GM08714 (cell line): ENCODE results near the gene MDP1.
"Not testable (repeated sequence)": the region's sequence is repeated elsewhere in the genome, so short reads cannot be mapped to it uniquely, and the experiment has no call there.

Experiments
- H3K4me3 ChIP-seq: fragments of 200-500 bp; sonication (Bioruptor generic); 2 replicates; pipeline ENCODE4 v1.5.1; 2014; ENCODE audit warnings: mild to moderate bottlenecking, low read length, inconsistent platforms
- ZNF274 ChIP-seq: IDR thresholded peaks from 2 replicates; pipeline ENCODE4 v1.6.1; 2012; ENCODE audit warnings: mild to moderate bottlenecking, low read depth, low read length

Gene MDP1

DNA sequence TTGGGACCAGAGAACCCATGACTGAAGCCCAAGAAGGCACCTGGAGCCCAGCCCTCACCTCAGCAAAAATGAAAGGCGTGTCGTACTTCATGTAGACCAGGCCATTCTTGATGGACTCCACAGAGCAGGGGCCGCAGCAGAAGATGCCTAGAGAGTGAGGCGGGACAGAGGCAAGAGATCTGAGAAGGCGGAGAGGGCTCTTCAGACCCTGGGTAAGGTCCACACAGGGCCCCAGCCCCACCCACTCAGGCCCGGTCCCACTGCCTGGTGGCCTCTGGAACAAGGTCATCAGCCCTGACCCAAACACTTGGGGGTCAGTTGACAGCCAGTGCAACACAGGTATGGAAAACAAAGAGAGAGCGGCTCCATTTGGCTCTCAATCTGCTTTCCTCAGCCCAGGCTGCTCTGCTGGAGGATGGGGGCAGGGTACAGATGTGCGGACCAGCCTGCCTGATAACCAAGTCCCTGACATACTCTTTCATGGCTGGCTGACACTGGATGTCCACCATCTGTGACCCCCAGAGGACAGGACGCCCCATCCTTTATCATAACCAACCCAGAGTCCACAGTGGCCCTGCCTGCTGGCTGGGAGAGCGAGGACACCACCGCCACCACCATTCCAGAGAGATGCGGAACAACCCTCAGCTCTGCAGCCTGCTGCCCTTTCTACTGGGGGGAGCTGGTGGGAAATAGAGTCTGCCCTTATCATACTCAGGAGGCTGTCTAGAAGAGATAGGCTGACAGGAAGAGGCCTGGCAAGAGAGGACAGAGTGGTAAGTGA lies 40.3 kb upstream of the MDP1 start:
- no peak overlapping the region for H3K4me3 ChIP-seq
- no peak for TF ChIP-seq ZNF274

- no peak for TF ChIP-seq ZNF274
- no peak overlapping the region for H3K4me3 ChIP-seq
These were observed 39.6 kb upstream of the MDP1 start for GRCh38 chr14:24255438-24255837.

- H3K4me3 ChIP-seq: no peak overlapping the region
- no peak for TF ChIP-seq ZNF274
These were observed 38.9 kb upstream of the MDP1 start for GRCh38 chr14:24254630-24255392.

DNA sequence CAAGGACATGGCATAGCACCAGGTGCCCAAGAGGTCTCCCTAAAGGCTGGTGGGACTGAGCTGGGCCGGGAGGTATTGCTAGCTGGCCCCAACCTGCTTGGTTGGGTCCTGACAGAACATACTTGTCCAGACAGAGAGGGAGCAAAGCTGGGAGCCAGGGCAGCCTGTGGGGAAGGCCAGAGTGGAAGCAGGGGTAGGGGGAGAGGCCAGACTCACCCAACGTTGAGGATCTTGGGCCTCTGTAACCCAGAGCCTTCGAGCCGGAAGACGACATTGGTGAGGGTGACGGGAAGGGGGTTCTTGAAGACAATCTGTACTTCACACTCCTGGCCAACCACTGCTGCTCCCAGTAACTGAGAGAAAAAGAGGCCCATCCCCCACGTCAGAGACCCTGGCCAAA lies 38.1 kb upstream of the MDP1 start:
- no peak overlapping the region for H3K4me3 ChIP-seq
- TF ChIP-seq ZNF274: no peak

GRCh38 chr14:24252289-24253124 lies 36.6 kb upstream of the MDP1 start:
- no peak overlapping the region for H3K4me3 ChIP-seq
- TF ChIP-seq ZNF274: no peak

DNA sequence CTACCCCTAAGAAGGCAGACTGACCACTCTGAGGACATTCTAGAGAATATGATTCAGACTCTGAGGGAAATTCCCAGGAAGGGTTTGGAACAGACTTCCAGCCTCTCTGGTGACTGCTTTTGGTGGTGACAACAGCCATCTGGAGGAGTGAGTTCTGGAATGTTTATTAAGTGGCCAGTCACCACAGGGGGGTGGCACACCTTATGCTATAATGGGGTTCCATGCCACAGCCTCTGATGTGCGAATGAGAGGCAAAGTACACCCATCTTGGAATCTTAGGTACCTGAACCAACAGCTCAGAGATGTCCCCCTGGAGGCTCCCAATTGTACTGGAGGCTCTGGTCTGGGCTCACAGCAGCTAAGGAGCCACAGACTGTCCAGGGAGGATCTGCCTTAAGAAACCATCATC lies 36.0 kb upstream of the MDP1 start:
- no peak for TF ChIP-seq ZNF274
- H3K4me3 ChIP-seq: no peak overlapping the region

DNA sequence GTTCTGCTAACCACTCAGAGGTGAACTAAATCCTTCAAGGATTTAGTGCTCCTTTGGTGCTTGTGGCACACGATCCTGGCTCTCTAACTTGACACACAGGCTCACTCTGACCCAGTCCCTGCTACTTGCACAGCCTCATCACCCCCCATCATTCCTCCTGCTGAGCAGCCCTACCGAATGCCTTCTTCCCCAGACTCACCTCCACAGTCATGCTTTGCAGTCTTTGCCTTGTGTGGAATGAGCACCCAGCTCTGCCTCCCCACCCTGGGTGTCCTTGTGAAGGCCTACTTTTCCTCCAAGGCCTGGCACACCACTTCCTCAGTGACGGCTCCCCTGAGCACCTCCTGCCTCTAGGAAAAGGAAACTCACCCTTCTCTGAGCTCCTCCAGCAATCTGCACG lies 34.5 kb upstream of the MDP1 start:
- TF ChIP-seq ZNF274: no peak
- H3K4me3 ChIP-seq: no peak overlapping the region

DNA sequence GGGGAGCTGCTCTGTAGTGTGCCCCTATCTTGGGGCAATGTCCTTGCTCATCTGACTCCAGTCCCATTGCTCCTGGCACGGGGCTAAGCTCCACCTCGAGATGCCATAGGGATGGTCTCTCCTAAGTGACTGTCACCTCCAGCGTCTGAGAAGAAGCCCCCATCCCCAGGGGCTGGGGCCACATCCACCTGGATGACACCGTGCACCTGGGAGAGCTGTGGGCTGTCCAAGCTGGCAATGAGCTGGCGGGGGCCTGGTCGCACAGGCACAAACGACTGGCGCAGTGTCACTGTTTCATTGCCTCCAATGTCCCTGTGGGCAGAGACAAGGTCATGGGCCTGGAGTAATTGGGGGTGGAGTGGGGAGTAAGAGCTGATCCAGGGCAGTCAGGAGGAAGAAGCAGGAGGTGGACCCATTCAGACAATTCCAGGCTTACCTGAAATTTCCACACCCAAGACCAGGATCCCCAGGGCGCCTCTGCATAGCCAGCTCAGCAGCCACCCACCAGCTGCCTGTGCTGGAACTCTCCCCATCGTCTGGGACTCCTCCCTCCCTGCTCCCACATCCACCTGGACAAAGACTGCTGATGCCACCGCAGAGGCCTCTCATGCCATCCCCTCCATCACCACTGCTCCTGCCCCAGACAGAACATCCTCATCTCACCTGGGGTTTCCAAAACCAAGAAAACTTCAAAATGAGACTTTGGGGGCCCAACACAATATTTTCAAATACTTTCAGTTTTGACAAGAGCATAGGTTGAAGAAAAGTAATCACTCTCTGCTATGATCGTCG lies 33.6 kb upstream of the MDP1 start:
- H3K4me3 ChIP-seq: no peak overlapping the region
- TF ChIP-seq ZNF274: no peak

DNA sequence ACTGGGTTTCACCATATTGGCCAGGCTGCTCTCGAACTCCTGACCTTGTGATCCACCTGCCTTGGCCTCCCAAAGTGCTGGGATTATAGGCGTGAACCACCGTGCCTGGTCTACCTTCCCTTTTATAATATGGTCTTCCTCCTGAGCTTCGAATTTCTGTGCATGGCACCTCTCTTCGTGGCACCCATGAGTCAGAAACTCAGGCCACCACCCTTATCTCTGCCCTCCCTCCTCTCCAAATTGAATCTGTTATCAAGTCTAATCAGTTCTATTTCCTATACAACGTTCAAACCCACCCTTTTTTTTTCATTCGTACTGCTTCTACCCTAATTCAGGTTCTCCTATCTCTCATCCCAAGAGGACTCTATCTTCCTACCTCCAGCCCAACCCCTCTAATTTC lies 31.6 kb upstream of the MDP1 start:
- TF ChIP-seq ZNF274: no peak
- no peak overlapping the region for H3K4me3 ChIP-seq

- no peak for TF ChIP-seq ZNF274
- peak overlapping the region; percentile 10; the same call in 1 of the 2 replicates for H3K4me3 ChIP-seq
These were observed 30.9 kb upstream of the MDP1 start for GRCh38 chr14:24246765-24247212.

- not testable (repeated sequence) for H3K4me3 ChIP-seq
These were observed 29.5 kb upstream of the MDP1 start for GRCh38 chr14:24245350-24245749.

- H3K4me3 ChIP-seq: peak overlapping the region; percentile 49
- TF ChIP-seq ZNF274: no peak
These were observed 27.5 kb upstream of the MDP1 start for GRCh38 chr14:24243336-24243836.

GRCh38 chr14:24241829-24242443 lies 26.1 kb upstream of the MDP1 start:
- peak overlapping the region; percentile 79 for H3K4me3 ChIP-seq
- TF ChIP-seq ZNF274: no peak
